ENCODE measurements around the gene GALNT2.

DNA sequence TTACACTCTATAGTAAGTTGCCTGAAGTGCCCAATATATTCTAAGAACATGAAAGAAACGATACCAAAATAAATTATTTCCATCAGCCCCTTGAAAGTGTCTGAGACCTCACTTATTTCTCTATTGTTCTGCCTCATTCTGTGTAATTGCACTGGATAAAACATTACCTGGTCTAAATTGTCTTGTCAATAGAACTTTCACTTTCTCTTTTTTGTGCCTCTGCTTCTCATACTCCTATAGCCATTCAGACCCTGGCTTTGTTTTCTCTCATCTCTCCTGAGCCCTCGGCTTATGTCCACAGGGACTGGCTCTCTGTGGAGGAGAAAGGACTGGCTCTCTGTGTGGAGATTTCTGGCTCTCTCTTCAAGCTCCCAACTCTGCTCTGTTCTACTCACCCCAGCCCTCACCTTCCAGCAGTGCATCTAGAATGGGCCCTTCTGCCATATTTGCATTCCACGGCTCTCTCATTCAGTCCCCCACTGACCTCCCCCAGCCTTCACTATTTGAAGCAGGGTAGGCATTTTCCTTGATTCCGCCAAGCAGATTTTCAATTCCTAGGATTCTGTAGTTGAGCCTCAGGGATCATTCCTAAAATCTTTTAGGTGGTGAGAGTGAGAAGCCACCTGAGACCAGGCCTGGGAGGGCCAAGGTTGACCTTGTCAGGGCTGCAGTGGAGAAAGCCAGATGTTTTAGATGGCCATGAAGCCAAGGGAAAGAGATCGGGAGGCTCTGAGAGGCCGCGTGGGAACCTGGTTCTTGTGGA lies 15.9 kb upstream of the GALNT2 start:
- TF ChIP-seq JUNB (IDR thresholded peaks at IDR 0.05) (no peak), EP300 (IDR thresholded peaks at IDR 0.05) (no peak), CTCF (IDR thresholded peaks at IDR 0.05) (no peak), EHMT2 (IDR thresholded peaks at IDR 0.05; ENCODE audit: low read depth) (no peak), CEBPB (IDR thresholded peaks at IDR 0.05) (no peak), MAZ (IDR thresholded peaks at IDR 0.05; ENCODE audit: borderline replicate concordance, low read depth, low read length) (no peak), POLR2A (IDR thresholded peaks at IDR 0.05; ENCODE audit: low read length) (no peak), REST (IDR thresholded peaks at IDR 0.05) (no peak), ZC3H11A (IDR thresholded peaks at IDR 0.05) (no peak)

Data from A549 (cell line).